KMS-11 (cell line): ENCODE results near the gene CBY1.
A peak's percentile ranks its signal among the peaks of the same experiment; 100 is the strongest.

Experiments used
- H2AFZ ChIP-seq: fragments of 200-600 bp; sonication (generic); 2 replicates; pipeline ENCODE4 v1.6.1; 2016; ENCODE audit warnings: antibody characterized with exemption, mixed run types, low read depth
- H3K27ac ChIP-seq: fragments of 200-600 bp; sonication (generic); 2 replicates; pipeline ENCODE4 v1.6.1; 2016; ENCODE audit warnings: mild to moderate bottlenecking, mixed run types
- H3K27me3 ChIP-seq: fragments of 200-600 bp; sonication (generic); 2 replicates; pipeline ENCODE4 v1.6.1; 2017; ENCODE audit warnings: mild to moderate bottlenecking, low read depth, mixed run types, moderate library complexity; ENCODE audit not compliant: insufficient read depth
- H3K36me3 ChIP-seq: fragments of 200-600 bp; sonication (generic); 2 replicates; pipeline ENCODE4 v1.6.1; 2017; ENCODE audit warnings: mild to moderate bottlenecking, mixed run types; ENCODE audit not compliant: insufficient read depth
- H3K4me1 ChIP-seq: fragments of 200-600 bp; sonication (generic); 2 replicates; pipeline ENCODE4 v1.6.1; 2016; ENCODE audit warnings: mild to moderate bottlenecking, low read depth, mixed run types; ENCODE audit not compliant: poor library complexity, severe bottlenecking
- H3K4me2 ChIP-seq: fragments of 200-600 bp; sonication (generic); 2 replicates; pipeline ENCODE4 v1.7.0; 2016; ENCODE audit warnings: mild to moderate bottlenecking, mixed run types
- H3K4me3 ChIP-seq: fragments of 200-600 bp; sonication (generic); IDR thresholded peaks from 2 replicates; pipeline ENCODE4 v1.6.1; 2017; ENCODE audit warnings: low read depth, low read length, mixed read lengths; ENCODE audit not compliant: insufficient read depth
- H3K79me2 ChIP-seq: fragments of 200-600 bp; sonication (generic); 2 replicates; pipeline ENCODE4 v1.6.1; 2016; ENCODE audit warnings: low read depth, mixed run types; ENCODE audit not compliant: insufficient read depth
- H3K9ac ChIP-seq: fragments of 200-600 bp; sonication (generic); 2 replicates; pipeline ENCODE4 v1.6.1; 2016; ENCODE audit warnings: mild to moderate bottlenecking, mixed run types
- H4K20me1 ChIP-seq: fragments of 200-600 bp; sonication (generic); 2 replicates; pipeline ENCODE4 v1.6.1; 2016; ENCODE audit warnings: mild to moderate bottlenecking, mixed run types; ENCODE audit not compliant: insufficient read depth
- CTCF ChIP-seq: fragments of 200-600 bp; sonication (generic); conservative IDR thresholded peaks from 2 replicates; pipeline ENCODE4 v1.6.1; 2017; ENCODE audit warnings: low read depth, mild to moderate bottlenecking, antibody characterized with exemption, low read length, moderate library complexity, mixed read lengths

CBY1 gene

GRCh38 chr22:38697425-38698089, 41.1 kb downstream of the CBY1 start:
- Histone ChIP-seq H3K27ac (no peak overlapping the region), H3K36me3 (no peaks in the 10 kb centered on the region), H4K20me1 (no peaks in the 10 kb centered on the region), H3K4me3 (no peak overlapping the region), H3K27me3 (no peaks in the 10 kb centered on the region), H3K9ac (no peak overlapping the region), H3K4me2 (no peak overlapping the region; the same call in 1 of the 2 replicates), H2AFZ (no peak overlapping the region), H3K79me2 (peaks cover 36% of the 10 kb centered on the region), H3K4me1 (peaks cover 34% of the 10 kb centered on the region)
- TF ChIP-seq CTCF: no peak

GRCh38 chr22:38698407-38699094, 42.1 kb downstream of the CBY1 start:
- no peaks in the 10 kb centered on the region for H3K27me3 ChIP-seq
- H2AFZ ChIP-seq: no peak overlapping the region
- no peaks in the 10 kb centered on the region for H4K20me1 ChIP-seq
- no peak overlapping the region for H3K9ac ChIP-seq
- no peak overlapping the region for H3K27ac ChIP-seq
- peaks cover 36% of the 10 kb centered on the region for H3K79me2 ChIP-seq
- peak overlapping the region; percentile 68; the same call in 1 of the 2 replicates for H3K4me2 ChIP-seq
- H3K36me3 ChIP-seq: no peaks in the 10 kb centered on the region
- TF ChIP-seq CTCF: no peak
- H3K4me3 ChIP-seq: no peak overlapping the region
- peaks cover 34% of the 10 kb centered on the region for H3K4me1 ChIP-seq

GRCh38 chr22:38699143-38699542, 42.7 kb downstream of the CBY1 start:
- no peaks in the 10 kb centered on the region for H4K20me1 ChIP-seq
- H3K4me3 ChIP-seq: no peak overlapping the region
- TF ChIP-seq CTCF: no peak
- peak overlapping the region; percentile 68 for H3K4me2 ChIP-seq
- H3K9ac ChIP-seq: peak overlapping the region; percentile 95; the same call in 1 of the 2 replicates
- H3K79me2 ChIP-seq: peaks cover 36% of the 10 kb centered on the region
- no peaks in the 10 kb centered on the region for H3K36me3 ChIP-seq
- peaks cover 34% of the 10 kb centered on the region for H3K4me1 ChIP-seq
- no peaks in the 10 kb centered on the region for H3K27me3 ChIP-seq
- no peak overlapping the region for H3K27ac ChIP-seq
- no peak overlapping the region for H2AFZ ChIP-seq

GRCh38 chr22:38699784-38700183, 43.3 kb downstream of the CBY1 start:
- H3K9ac ChIP-seq: peak overlapping the region; percentile 95; the same call in 1 of the 2 replicates
- no peak for TF ChIP-seq CTCF
- H3K27me3 ChIP-seq: no peaks in the 10 kb centered on the region
- H3K4me3 ChIP-seq: no peak overlapping the region
- H3K36me3 ChIP-seq: no peaks in the 10 kb centered on the region
- peaks cover 36% of the 10 kb centered on the region for H3K79me2 ChIP-seq
- H4K20me1 ChIP-seq: no peaks in the 10 kb centered on the region
- no peak overlapping the region for H2AFZ ChIP-seq
- H3K4me1 ChIP-seq: peaks cover 39% of the 10 kb centered on the region
- H3K27ac ChIP-seq: peak overlapping the region; percentile 84; the same call in 1 of the 2 replicates
- H3K4me2 ChIP-seq: peak overlapping the region; percentile 68
